ENCODE data around the gene SRSF6.
"Not testable (repeated sequence)": the region's sequence is repeated elsewhere in the genome, so short reads cannot be mapped to it uniquely, and the experiment has no call there.

SRSF6 gene

GRCh38 chr20:43477193-43477592 lies 19.5 kb downstream of the SRSF6 start:
- no peak for DNase-seq (ENCODE audit: low read depth)

GRCh38 chr20:43477619-43478018 lies 19.9 kb downstream of the SRSF6 start:
- no peak for DNase-seq (ENCODE audit: low read depth)

GRCh38 chr20:43490038-43490437 lies 32.3 kb downstream of the SRSF6 start:
- DNase-seq (ENCODE audit: low read depth), result no peak

GRCh38 chr20:43492101-43492500 lies 34.4 kb downstream of the SRSF6 start:
- DNase-seq (ENCODE audit: low read depth), result no peak

- no peak for DNase-seq (ENCODE audit: low read depth)
Measured at GRCh38 chr20:43495388-43495787, 37.7 kb downstream of the SRSF6 start.

GRCh38 chr20:43502021-43502420 lies 44.3 kb downstream of the SRSF6 start:
- not testable (repeated sequence) for DNase-seq (ENCODE audit: low read depth)

GRCh38 chr20:43506238-43506637 lies 48.5 kb downstream of the SRSF6 start:
- DNase-seq (ENCODE audit: low read depth), result no peak

GRCh38 chr20:43507150-43508080 lies 49.7 kb downstream of the SRSF6 start, which contains the start of gene L3MBTL1:
Gene L3MBTL1 (plus strand): TSS chr20:43507697. CDS start chr20:43513504, 5,807 bp downstream.
- no peak for DNase-seq (ENCODE audit: low read depth)

GRCh38 chr20:43508106-43508505 lies 50.4 kb downstream of the SRSF6 start:
- no peak for DNase-seq (ENCODE audit: low read depth)

GRCh38 chr20:43508604-43509040 lies 50.9 kb downstream of the SRSF6 start:
- no peak for DNase-seq (ENCODE audit: low read depth)

- no peak for DNase-seq (ENCODE audit: low read depth)
Measured at GRCh38 chr20:43511879-43512278, 54.2 kb downstream of the SRSF6 start.

GRCh38 chr20:43513372-43513930 lies 55.8 kb downstream of the SRSF6 start:
- DNase-seq (ENCODE audit: low read depth), result no peak

Data from stromal cell of bone marrow (primary cell).